ENCODE results near the gene UBAC2.
"Not testable (repeated sequence)": the region's sequence is repeated elsewhere in the genome, so short reads cannot be mapped to it uniquely, and the experiment has no call there.

Gene UBAC2

GRCh38 chr13:99383946-99384345 lies 183.3 kb downstream of the UBAC2 start:
- no peak for FAIRE-seq

DNA sequence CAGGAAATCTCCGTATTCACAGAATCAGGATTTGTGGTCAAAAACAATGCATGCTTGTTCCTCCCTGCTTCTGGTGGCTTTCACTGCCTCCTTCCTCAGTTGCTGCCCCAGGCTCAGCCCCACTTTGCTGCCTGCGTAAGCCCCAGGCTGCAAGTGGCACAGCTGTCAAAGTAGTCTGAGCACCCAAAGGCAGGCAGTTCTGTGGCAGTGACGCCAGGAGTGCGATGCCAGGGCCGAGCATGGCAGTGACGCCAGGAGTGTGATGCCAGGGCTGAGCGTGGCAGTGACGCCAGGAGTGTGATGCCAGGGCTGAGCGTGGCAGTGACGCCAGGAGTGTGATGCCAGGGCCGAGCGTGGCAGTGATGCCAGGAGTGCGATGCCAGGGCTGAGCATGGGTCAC lies 183.8 kb downstream of the UBAC2 start:
- no peak for FAIRE-seq

DNA sequence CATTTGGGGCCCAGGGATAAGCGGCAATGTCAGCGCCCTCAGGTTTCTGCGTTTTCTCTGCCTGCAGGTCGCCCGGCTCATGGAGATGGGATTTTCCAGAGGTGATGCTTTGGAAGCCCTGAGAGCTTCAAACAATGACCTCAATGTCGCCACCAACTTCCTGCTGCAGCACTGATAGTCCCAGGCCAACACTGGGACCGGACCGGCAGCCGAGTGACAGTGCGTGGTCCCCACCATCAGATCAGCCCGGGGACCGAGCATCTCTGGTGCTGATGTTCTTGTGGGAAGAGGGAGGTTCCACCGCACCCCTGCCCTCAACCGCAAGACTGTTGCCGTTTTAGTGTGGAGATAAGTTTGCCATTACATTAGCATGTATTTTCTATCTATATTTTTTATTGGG lies 184.5 kb downstream of the UBAC2 start:
- no peak for FAIRE-seq

- no peak for FAIRE-seq
Measured at GRCh38 chr13:99385940-99386339, 185.3 kb downstream of the UBAC2 start.

GRCh38 chr13:99386495-99386894 lies 185.8 kb downstream of the UBAC2 start:
- FAIRE-seq, result no peak

- FAIRE-seq, result no peak
Measured at GRCh38 chr13:99386911-99387788, 186.5 kb downstream of the UBAC2 start.

DNA sequence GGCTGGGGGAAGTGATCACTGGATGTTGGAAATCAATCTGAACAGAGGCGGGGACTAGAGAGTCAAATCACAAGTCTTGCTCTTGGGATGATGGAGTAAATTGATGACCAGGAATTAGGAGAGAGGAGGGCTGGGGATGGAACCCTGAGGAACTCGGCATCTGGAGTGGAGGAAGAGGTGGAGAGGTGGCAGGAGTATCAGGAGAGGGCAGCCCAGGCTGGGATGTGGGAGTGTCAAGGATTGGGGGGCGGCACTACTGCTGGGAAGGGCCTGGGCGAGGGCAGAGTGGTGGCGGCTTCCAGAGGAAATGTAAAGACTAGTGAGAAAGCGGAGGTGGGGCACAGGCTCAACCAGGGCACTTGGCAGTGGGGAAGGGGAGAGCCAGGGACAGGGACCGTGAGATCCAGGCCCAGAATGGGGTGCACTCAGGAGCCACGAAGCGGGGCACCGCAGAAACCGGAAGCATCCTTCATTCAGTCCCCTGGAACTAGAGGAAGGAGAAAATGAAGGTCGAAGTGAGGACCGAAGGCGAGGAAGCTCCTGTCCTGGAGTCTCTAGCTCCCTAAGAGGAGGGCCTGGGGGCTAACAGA lies 187.8 kb downstream of the UBAC2 start:
- FAIRE-seq, result no peak

GRCh38 chr13:99389094-99389493 lies 188.4 kb downstream of the UBAC2 start:
- FAIRE-seq, result not testable (repeated sequence)

DNA sequence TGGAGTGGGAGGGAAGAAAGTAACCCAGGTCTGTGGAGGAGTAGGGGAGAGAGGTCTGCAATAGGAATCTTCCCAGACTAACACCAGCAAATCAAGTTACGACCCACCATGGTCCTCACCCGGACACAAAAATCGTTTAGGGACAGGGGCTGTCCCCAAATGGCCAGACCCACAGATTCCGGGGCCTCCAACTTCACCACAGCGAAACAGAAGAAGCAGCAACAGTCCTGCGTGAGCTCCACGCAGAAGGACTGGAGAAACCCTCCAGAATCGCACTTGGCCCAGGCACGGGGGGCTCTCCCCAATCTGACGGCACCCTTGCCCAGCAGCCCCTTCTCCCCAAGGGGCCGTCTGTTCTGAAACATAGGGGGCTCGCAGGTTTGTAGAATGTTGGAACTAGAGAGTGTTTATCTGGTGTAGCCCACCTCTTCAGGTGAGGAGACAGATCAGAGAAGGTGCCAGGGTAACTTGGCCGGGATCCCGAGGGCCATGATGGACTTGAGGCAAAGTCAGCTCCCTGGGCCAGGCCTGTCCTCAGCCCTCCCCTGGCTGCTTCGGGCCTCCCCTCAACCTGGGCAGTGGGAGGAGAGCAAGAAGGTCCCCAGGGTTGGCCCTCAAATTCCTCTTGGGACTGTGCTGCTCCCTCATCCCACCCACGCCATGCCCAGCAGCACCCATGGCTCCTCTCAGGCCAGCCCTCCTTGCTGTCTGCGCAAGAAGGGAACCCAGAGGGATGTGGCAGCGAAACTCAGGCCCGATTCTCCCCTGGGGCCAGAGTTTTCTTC lies 189.1 kb downstream of the UBAC2 start:
- FAIRE-seq, result no peak

DNA sequence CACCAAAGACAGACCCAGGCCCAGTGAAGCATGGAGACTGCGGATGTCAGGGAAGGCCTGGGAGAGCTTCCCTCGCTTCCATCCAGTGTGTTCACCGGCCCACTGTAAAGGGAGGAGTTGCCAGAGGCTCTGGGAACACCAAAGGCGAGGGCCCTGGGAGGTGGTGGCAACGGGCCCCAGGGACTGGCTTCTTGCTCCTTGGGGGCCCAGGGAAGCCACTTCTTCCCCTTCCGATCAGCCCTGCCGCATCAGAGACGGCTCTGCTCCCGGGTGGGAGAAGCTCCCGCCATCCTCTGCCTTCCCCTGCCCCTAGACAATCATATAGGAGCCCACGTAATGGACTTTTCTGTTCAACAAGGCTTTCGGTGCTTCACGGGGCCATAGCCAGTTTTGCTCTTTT lies 189.9 kb downstream of the UBAC2 start:
- no peak for FAIRE-seq

DNA sequence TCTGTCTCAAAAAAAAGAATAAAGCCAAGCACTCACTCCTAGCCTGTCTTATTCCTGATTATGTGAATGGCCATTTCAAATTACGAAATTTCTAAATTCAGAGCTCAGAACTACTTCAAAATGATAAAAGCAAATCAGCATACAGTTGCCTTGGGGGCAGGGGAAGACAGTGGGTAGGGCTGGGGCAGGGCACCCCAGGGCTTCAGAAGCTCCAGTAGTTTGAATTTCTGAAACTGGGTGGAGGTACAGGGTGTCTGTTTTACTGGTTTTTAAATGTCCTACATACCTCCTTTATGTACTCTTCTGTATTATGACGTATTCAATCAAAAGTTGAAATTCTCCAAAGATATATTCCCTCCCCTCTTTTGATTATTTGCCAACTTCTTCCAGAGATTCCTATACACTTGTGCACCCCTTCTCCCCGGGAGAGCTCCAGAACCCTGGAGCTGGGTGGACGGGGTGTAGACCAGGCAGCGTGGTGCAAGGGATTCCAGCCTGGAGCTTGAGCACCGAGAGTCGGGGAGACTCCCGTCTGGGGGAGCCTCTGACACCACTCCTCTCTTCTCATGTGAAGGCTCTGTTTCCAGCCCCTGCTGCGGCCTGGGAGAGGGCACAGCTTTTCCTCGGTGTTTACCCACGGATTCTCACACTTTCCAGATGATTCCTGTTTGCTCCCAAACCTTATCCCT lies 191.3 kb downstream of the UBAC2 start:
- FAIRE-seq, result no peak

DNA sequence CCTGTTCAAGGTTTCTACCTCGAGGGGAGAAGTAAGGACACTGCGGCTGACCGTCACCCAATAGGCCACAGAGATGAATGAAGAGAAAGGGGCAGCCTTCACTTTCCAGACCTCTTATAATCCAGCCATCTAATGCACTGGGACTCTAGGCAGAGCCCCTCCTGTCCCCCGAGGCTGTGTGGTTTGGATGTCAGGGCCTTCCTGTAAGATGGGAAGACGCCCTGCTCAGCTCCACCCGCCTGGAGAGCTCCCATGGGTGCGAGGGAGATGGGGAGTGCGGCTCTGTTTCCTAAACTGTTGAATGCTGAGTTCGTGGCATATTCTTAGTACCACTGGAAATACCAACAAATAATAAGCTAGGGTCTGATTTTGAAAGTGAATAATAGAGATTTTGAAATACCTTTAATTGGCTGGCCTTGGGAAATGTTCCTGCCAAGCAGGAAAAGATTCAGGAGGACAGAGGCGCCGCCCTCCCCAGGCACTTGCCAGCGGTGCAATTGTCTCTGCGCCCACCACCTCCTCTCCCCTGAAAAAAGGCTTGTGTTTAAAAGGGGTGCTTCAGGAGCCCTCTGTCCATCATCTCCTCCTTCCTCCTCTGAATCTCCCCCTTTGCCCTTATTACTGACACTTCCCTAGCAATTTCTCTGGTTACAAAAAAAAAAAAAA lies 191.9 kb downstream of the UBAC2 start:
- no peak for FAIRE-seq

- not testable (repeated sequence) for FAIRE-seq
Measured at GRCh38 chr13:99393391-99393790, 192.7 kb downstream of the UBAC2 start.

- FAIRE-seq, result no peak
Measured at GRCh38 chr13:99393791-99394735, 193.4 kb downstream of the UBAC2 start.

GRCh38 chr13:99395436-99395835 lies 194.8 kb downstream of the UBAC2 start:
- no peak for FAIRE-seq

GRCh38 chr13:99396446-99396845 lies 195.8 kb downstream of the UBAC2 start:
- no peak for FAIRE-seq

DNA sequence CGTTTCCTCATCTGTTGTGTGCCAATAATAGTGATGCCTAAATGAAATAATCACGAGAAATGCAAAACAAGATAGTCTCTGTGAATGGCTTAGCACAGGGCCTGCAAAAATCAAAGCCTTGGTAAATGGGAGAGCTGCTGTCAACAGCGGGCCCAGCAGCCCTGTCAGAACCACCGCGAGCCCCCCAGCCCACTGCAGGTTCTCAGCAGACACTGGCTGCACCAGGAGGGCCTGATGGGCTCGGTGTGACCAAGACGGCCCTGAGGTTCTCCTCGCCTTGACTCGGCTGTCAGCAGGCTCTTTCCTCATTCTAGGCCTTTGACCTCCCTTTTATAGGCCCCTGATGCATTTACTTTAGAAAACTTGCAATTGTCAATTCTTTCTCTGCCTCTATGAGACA lies 197.4 kb downstream of the UBAC2 start:
- no peak for FAIRE-seq

- no peak for FAIRE-seq
Measured at GRCh38 chr13:99398916-99399622, 198.4 kb downstream of the UBAC2 start.

DNA sequence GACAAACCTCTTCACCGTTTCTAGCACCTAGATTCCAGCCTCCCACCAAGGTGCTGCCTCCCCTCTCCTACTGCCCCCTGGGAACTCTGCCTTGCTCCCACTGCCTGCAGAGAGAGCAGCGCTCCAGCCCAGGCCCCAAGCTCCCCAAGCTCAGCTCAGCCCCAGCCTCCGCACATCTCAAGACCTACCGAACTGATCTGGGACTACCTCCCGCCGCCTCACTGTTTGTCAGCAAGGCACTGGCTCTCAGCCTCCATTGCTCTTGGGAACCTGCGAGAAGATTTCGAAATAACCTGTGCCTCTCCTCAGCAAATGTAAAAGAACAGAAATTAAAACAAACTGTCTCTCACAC lies 198.9 kb downstream of the UBAC2 start:
- FAIRE-seq, result no peak

- no peak for FAIRE-seq
Measured at GRCh38 chr13:99403458-99403971, 202.9 kb downstream of the UBAC2 start.
